Upper lobe of left lung (tissue), 6 donors: ENCODE measurements around the gene BRIP1. TPM values are rescaled to one million over a fixed set of nuclear protein-coding genes. Genes with fewer than 3 reads are reported as not detected.

ENCODE experiments used
- ATAC-seq, 2 donors: fragments of 200-7000 bp; cut with Tn5 transposase; one replicate each; pipeline ENCODE4 v1.9.1; 2022; ENCODE audit warnings: mild to moderate bottlenecking in 2 of 2, moderate library complexity in 2 of 2; ENCODE audit not compliant: low FRiP score in 2 of 2
- DNase-seq, 2 donors: peaks; one replicate each; pipeline ENCODE4 v3.0.0-alpha.2; 2019 to 2020
- H3K27ac ChIP-seq, 4 donors: fragments of 200-600 bp; sonication (generic); one replicate each; pipeline ENCODE4 v1.5.1; 2016 to 2019
- H3K27me3 ChIP-seq, 4 donors: fragments of 200-600 bp; sonication (generic); one replicate each; pipeline ENCODE4 v1.5.1; 2017 to 2019
- H3K36me3 ChIP-seq, 4 donors: fragments of 200-600 bp; sonication (generic); one replicate each; pipeline ENCODE4 v1.5.1; 2016 to 2019
- H3K4me1 ChIP-seq, 4 donors: fragments of 200-600 bp; sonication (generic); one replicate each; pipeline ENCODE4 v1.5.1; 2018 to 2019
- H3K4me3 ChIP-seq, 4 donors: fragments of 200-600 bp; sonication (generic); one replicate each; pipeline ENCODE4 v1.5.1; 2017 to 2019; ENCODE audit warnings: mild to moderate bottlenecking in 2 of 4, moderate library complexity in 1 of 4
- H3K9me3 ChIP-seq, 4 donors: fragments of 200-600 bp; sonication (generic); one replicate each; pipeline ENCODE4 v1.5.1; 2018 to 2019
- CTCF ChIP-seq, 6 experiments: fragments of 450-650 bp in 4 of 6; fragments of 200-600 bp in 2 of 6; sonication (generic) in 2 of 6; IDR thresholded peaks; one replicate each; pipeline ENCODE4 v1.5.1; 2016 to 2019; ENCODE audit warnings: antibody characterized with exemption in 6 of 6
- EP300 ChIP-seq, 4 donors: sonication (generic); formaldehyde crosslinking; IDR thresholded peaks; one replicate each; pipeline ENCODE4 v1.5.1; 2017; ENCODE audit warnings: antibody characterized with exemption in 4 of 4, control low read depth in 2 of 4
- POLR2A ChIP-seq, 4 donors: fragments of 450-650 bp; IDR thresholded peaks; one replicate each; pipeline ENCODE4 v1.5.1; 2016 to 2017; ENCODE audit warnings: antibody characterized with exemption in 4 of 4, mild to moderate bottlenecking in 2 of 4
- POLR2AphosphoS5 ChIP-seq, 2 donors: sonication (generic); formaldehyde crosslinking; IDR thresholded peaks; one replicate each; pipeline ENCODE4 v1.5.1; 2017; ENCODE audit warnings: antibody characterized with exemption in 2 of 2
- WGBS, 2 donors: methylation state at CpG; one replicate each; pipeline ENCODE4 v1.1.5; 2017 to 2018; 5-methylcytosine and 5-hydroxymethylcytosine counted together
- total RNA-seq, 6 donors: library from RNA; depleted of rRNA in 4 of 6; stranded (reverse); fragments of >200 nt in 4 of 6; gene quantifications; one replicate each; pipeline versions ENCODE4 v1.1.0 to v1.2.1, GENCODE V29; 2016 to 2021
- donor health status: DM: no; HTN: no; CAD: no; lungs with moderate emphysema.
- donor health status: DM: no; HTN: yes; CAD: no; lungs with severe emphysema.

BRIP1 gene
- total RNA-seq, 6 donors from 2014 or later = 0.55 to 2.5 (median 0.85) TPM

- DNase-seq = no peak
- TF ChIP-seq POLR2AphosphoS5 (IDR thresholded peaks at IDR 0.05) (no peak), CTCF (IDR thresholded peaks at IDR 0.05) (no peak), POLR2A (IDR thresholded peaks at IDR 0.05) (no peak), EP300 (IDR thresholded peaks at IDR 0.05) (no peak)
- Histone ChIP-seq H3K4me1 (no peaks in the 10 kb centered on the region), H3K27me3 (no peaks in the 10 kb centered on the region), H3K9me3 (no peaks in the 10 kb centered on the region), H3K27ac (no peak overlapping the region), H3K36me3 (no peaks in the 10 kb centered on the region), H3K4me3 (no peak overlapping the region)
- 91 to 100% methylated on average over 2 of the region's 2 CpGs for WGBS, 2 donors
- ATAC-seq = no peak
Measured at GRCh38 chr17:61726977-61727376, 136.4 kb downstream of the BRIP1 start.

GRCh38 chr17:61724777-61725176 lies 138.6 kb downstream of the BRIP1 start:
- H3K27ac ChIP-seq = no peak overlapping the region
- no peaks in the 10 kb centered on the region for H3K9me3 ChIP-seq
- H3K27me3 ChIP-seq = no peaks in the 10 kb centered on the region
- no peak for TF ChIP-seq CTCF (IDR thresholded peaks at IDR 0.05)
- TF ChIP-seq EP300 (IDR thresholded peaks at IDR 0.05) = no peak
- TF ChIP-seq POLR2A (IDR thresholded peaks at IDR 0.05) = no peak
- TF ChIP-seq POLR2AphosphoS5 (IDR thresholded peaks at IDR 0.05) = no peak
- H3K4me3 ChIP-seq = no peak overlapping the region
- no peak for ATAC-seq
- no peaks in the 10 kb centered on the region for H3K36me3 ChIP-seq
- no peaks in the 10 kb centered on the region for H3K4me1 ChIP-seq
- DNase-seq = no peak
- WGBS, 2 donors = 81 to 88% methylated on average over 1 of the region's 1 CpG

- no peaks in the 10 kb centered on the region for H3K4me1 ChIP-seq
- ATAC-seq (no peak), DNase-seq (no peak)
- H3K9me3 ChIP-seq = no peaks in the 10 kb centered on the region
- 95 to 100% methylated on average over 1 of the region's 1 CpG for WGBS, 2 donors
- H3K27ac ChIP-seq = no peak overlapping the region
- no peak for TF ChIP-seq EP300 (IDR thresholded peaks at IDR 0.05)
- TF ChIP-seq POLR2AphosphoS5 (IDR thresholded peaks at IDR 0.05) = no peak
- no peak for TF ChIP-seq CTCF (IDR thresholded peaks at IDR 0.05)
- no peak for TF ChIP-seq POLR2A (IDR thresholded peaks at IDR 0.05)
- no peaks in the 10 kb centered on the region for H3K36me3 ChIP-seq
- H3K4me3 ChIP-seq = no peak overlapping the region
- no peaks in the 10 kb centered on the region for H3K27me3 ChIP-seq
Measured at GRCh38 chr17:61723914-61724313, 139.4 kb downstream of the BRIP1 start.

GRCh38 chr17:61723183-61723582 lies 140.1 kb downstream of the BRIP1 start:
- peaks cover 0 to 3% (median 0%) of the 10 kb centered on the region in 4 donors for H3K9me3 ChIP-seq
- H3K36me3 ChIP-seq = no peaks in the 10 kb centered on the region
- ATAC-seq (no peak), DNase-seq (no peak)
- no peak overlapping the region for H3K27ac ChIP-seq
- no peaks in the 10 kb centered on the region for H3K4me1 ChIP-seq
- no peak overlapping the region for H3K4me3 ChIP-seq
- H3K27me3 ChIP-seq = no peaks in the 10 kb centered on the region
- TF ChIP-seq CTCF (IDR thresholded peaks at IDR 0.05) (no peak), POLR2AphosphoS5 (IDR thresholded peaks at IDR 0.05) (no peak), POLR2A (IDR thresholded peaks at IDR 0.05) (no peak), EP300 (IDR thresholded peaks at IDR 0.05) (no peak)

- peaks cover 0 to 7% (median 0%) of the 10 kb centered on the region in 4 donors for H3K9me3 ChIP-seq
- H3K36me3 ChIP-seq = no peaks in the 10 kb centered on the region
- TF ChIP-seq EP300 (IDR thresholded peaks at IDR 0.05) (no peak), POLR2AphosphoS5 (IDR thresholded peaks at IDR 0.05) (no peak), POLR2A (IDR thresholded peaks at IDR 0.05) (no peak), CTCF (IDR thresholded peaks at IDR 0.05) (no peak)
- DNase-seq (no peak), ATAC-seq (no peak)
- no peak overlapping the region for H3K4me3 ChIP-seq
- no peak overlapping the region for H3K27ac ChIP-seq
- no peaks in the 10 kb centered on the region for H3K27me3 ChIP-seq
- no peaks in the 10 kb centered on the region for H3K4me1 ChIP-seq
- WGBS, 2 donors = 93 to 97% methylated on average over 2 of the region's 2 CpGs
Measured at GRCh38 chr17:61722398-61722797, 140.9 kb downstream of the BRIP1 start.
